Upper lobe of left lung (tissue), 6 donors: Measurements from ENCODE around the gene IFNGR1. TPM values are rescaled to one million over a fixed set of nuclear protein-coding genes. Genes with fewer than 3 reads are reported as not detected.

Experiments used
- ATAC-seq, 2 donors: fragments of 200-7000 bp; cut with Tn5 transposase; one replicate each; pipeline ENCODE4 v1.9.1; 2022; ENCODE audit warnings: mild to moderate bottlenecking in 2 of 2, moderate library complexity in 2 of 2; ENCODE audit not compliant: low FRiP score in 2 of 2
- DNase-seq, 2 donors: peaks; one replicate each; pipeline ENCODE4 v3.0.0-alpha.2; 2019 to 2020
- H3K27ac ChIP-seq, 4 donors: fragments of 200-600 bp; sonication (generic); one replicate each; pipeline ENCODE4 v1.5.1; 2016 to 2019
- H3K27me3 ChIP-seq, 4 donors: fragments of 200-600 bp; sonication (generic); one replicate each; pipeline ENCODE4 v1.5.1; 2017 to 2019
- H3K36me3 ChIP-seq, 4 donors: fragments of 200-600 bp; sonication (generic); one replicate each; pipeline ENCODE4 v1.5.1; 2016 to 2019
- H3K4me1 ChIP-seq, 4 donors: fragments of 200-600 bp; sonication (generic); one replicate each; pipeline ENCODE4 v1.5.1; 2018 to 2019
- H3K4me3 ChIP-seq, 4 donors: fragments of 200-600 bp; sonication (generic); one replicate each; pipeline ENCODE4 v1.5.1; 2017 to 2019; ENCODE audit warnings: mild to moderate bottlenecking in 2 of 4, moderate library complexity in 1 of 4
- H3K9me3 ChIP-seq, 4 donors: fragments of 200-600 bp; sonication (generic); one replicate each; pipeline ENCODE4 v1.5.1; 2018 to 2019
- EP300 ChIP-seq, 4 donors: sonication (generic); formaldehyde crosslinking; IDR thresholded peaks; one replicate each; pipeline ENCODE4 v1.5.1; 2017; ENCODE audit warnings: antibody characterized with exemption in 4 of 4, control low read depth in 2 of 4
- POLR2A ChIP-seq, 4 donors: fragments of 450-650 bp; IDR thresholded peaks; one replicate each; pipeline ENCODE4 v1.5.1; 2016 to 2017; ENCODE audit warnings: antibody characterized with exemption in 4 of 4, mild to moderate bottlenecking in 2 of 4
- POLR2AphosphoS5 ChIP-seq, 2 donors: sonication (generic); formaldehyde crosslinking; IDR thresholded peaks; one replicate each; pipeline ENCODE4 v1.5.1; 2017; ENCODE audit warnings: antibody characterized with exemption in 2 of 2
- WGBS, 2 donors: methylation state at CpG; one replicate each; pipeline ENCODE4 v1.1.5; 2017 to 2018; 5-methylcytosine and 5-hydroxymethylcytosine counted together
- total RNA-seq, 6 donors: library from RNA; depleted of rRNA in 4 of 6; stranded (reverse); fragments of >200 nt in 4 of 6; gene quantifications; one replicate each; pipeline versions ENCODE4 v1.1.0 to v1.2.1, GENCODE V29; 2016 to 2021
- TF ChIP-seq, protein P1 (sequence below), 6 experiments: fragments of 450-650 bp in 4 of 6; fragments of 200-600 bp in 2 of 6; sonication (generic) in 2 of 6; IDR thresholded peaks; one replicate each; pipeline ENCODE4 v1.5.1; 2016 to 2019; ENCODE audit warnings: antibody characterized with exemption in 6 of 6
- donor health status: DM: no; HTN: no; CAD: no; lungs with moderate emphysema.
- donor health status: DM: no; HTN: yes; CAD: no; lungs with severe emphysema.

The IFNGR1 gene
- total RNA-seq, 6 donors from 2014 or later = 94.0 to 216 (median 183) TPM

DNA sequence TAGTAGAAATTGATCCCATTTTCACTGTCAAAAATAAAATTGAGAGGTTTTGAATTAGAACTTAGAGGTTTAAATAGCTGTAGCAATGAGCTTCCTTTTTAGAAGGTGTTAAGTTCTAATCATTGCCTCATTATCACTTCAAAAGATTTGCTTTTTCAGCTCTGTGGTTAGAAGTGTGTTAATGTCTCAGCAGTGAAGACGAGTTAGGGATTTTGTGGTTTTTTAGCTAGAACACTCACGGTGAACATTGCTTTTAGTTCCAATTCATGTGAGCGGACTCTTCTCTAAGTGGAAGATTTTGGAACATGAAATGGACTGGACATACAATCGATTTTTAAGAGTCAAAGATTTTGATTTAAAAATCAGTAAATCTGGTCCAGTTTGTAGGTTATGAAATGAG lies 12.7 kb upstream of the IFNGR1 start:
- DNase-seq (no peak), ATAC-seq (no peak)
- Histone ChIP-seq H3K9me3 (no peaks in the 10 kb centered on the region), H3K27me3 (no peaks in the 10 kb centered on the region), H3K36me3 (no peaks in the 10 kb centered on the region), H3K4me3 (no peak overlapping the region), H3K4me1 (peaks cover 61 to 68% (median 65%) of the 10 kb centered on the region in 4 donors), H3K27ac (peak overlapping the region in 2 of 4 donors; percentile 19 to 86)
- TF ChIP-seq POLR2A (IDR thresholded peaks at IDR 0.05) = no peak
- TF ChIP-seq POLR2AphosphoS5 (IDR thresholded peaks at IDR 0.05) = no peak
- TF ChIP-seq EP300 (IDR thresholded peaks at IDR 0.05) = no peak
- TF ChIP-seq, protein P1, sequence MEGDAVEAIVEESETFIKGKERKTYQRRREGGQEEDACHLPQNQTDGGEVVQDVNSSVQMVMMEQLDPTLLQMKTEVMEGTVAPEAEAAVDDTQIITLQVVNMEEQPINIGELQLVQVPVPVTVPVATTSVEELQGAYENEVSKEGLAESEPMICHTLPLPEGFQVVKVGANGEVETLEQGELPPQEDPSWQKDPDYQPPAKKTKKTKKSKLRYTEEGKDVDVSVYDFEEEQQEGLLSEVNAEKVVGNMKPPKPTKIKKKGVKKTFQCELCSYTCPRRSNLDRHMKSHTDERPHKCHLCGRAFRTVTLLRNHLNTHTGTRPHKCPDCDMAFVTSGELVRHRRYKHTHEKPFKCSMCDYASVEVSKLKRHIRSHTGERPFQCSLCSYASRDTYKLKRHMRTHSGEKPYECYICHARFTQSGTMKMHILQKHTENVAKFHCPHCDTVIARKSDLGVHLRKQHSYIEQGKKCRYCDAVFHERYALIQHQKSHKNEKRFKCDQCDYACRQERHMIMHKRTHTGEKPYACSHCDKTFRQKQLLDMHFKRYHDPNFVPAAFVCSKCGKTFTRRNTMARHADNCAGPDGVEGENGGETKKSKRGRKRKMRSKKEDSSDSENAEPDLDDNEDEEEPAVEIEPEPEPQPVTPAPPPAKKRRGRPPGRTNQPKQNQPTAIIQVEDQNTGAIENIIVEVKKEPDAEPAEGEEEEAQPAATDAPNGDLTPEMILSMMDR (IDR thresholded peaks at IDR 0.05) = no peak
- WGBS, 2 donors = 59 to 63% methylated on average over 4 of the region's 4 CpGs

GRCh38 chr6:137230956-137231555 lies 11.9 kb upstream of the IFNGR1 start:
- Histone ChIP-seq H3K36me3 (no peaks in the 10 kb centered on the region), H3K27me3 (no peaks in the 10 kb centered on the region), H3K27ac (peak overlapping the region in 2 of 4 donors; percentile 70 to 86), H3K4me3 (no peak overlapping the region), H3K4me1 (peaks cover 60 to 69% (median 67%) of the 10 kb centered on the region in 4 donors), H3K9me3 (no peaks in the 10 kb centered on the region)
- WGBS, 2 donors = 83 to 92% methylated on average over 7 of the region's 7 CpGs
- no peak for ATAC-seq
- no peak for TF ChIP-seq EP300 (IDR thresholded peaks at IDR 0.05)
- no peak for TF ChIP-seq POLR2A (IDR thresholded peaks at IDR 0.05)
- TF ChIP-seq POLR2AphosphoS5 (IDR thresholded peaks at IDR 0.05) = no peak
- TF ChIP-seq, protein P1 (IDR thresholded peaks at IDR 0.05) = no peak
- no peak for DNase-seq

- Histone ChIP-seq H3K36me3 (no peaks in the 10 kb centered on the region), H3K27ac (peak overlapping the region in 3 of 4 donors; percentile 23 to 86 (median 70)), H3K4me3 (no peak overlapping the region), H3K9me3 (no peaks in the 10 kb centered on the region), H3K27me3 (no peaks in the 10 kb centered on the region), H3K4me1 (peaks cover 61 to 72% (median 69%) of the 10 kb centered on the region in 4 donors)
- WGBS, 2 donors = 80 to 84% methylated on average over 5 of the region's 5 CpGs
- TF ChIP-seq, protein P1 (IDR thresholded peaks at IDR 0.05) = no peak
- TF ChIP-seq POLR2A (IDR thresholded peaks at IDR 0.05) (peak in 1 of 4 donors; percentile 50), POLR2AphosphoS5 (IDR thresholded peaks at IDR 0.05) (peak in 1 of 2 donors; percentile 37)
- DNase-seq (peak in 1 of 2 donors; percentile 62), ATAC-seq (peak in 1 of 2 donors; percentile 38)
These were observed 11.4 kb upstream of the IFNGR1 start for GRCh38 chr6:137230547-137230946.

GRCh38 chr6:137229075-137229759 lies 10.0 kb upstream of the IFNGR1 start:
- Histone ChIP-seq H3K36me3 (no peaks in the 10 kb centered on the region), H3K27me3 (no peaks in the 10 kb centered on the region), H3K9me3 (no peaks in the 10 kb centered on the region), H3K4me1 (peaks cover 59 to 71% (median 64%) of the 10 kb centered on the region in 4 donors), H3K4me3 (no peak overlapping the region), H3K27ac (peak overlapping the region in 3 of 4 donors; percentile 21 to 97 (median 32))
- no peak for DNase-seq
- WGBS, 2 donors = 77 to 80% methylated on average over 3 of the region's 3 CpGs
- no peak for ATAC-seq
- TF ChIP-seq POLR2A (IDR thresholded peaks at IDR 0.05) (no peak), POLR2AphosphoS5 (IDR thresholded peaks at IDR 0.05) (no peak), EP300 (IDR thresholded peaks at IDR 0.05) (no peak)
- TF ChIP-seq, protein P1 (IDR thresholded peaks at IDR 0.05) = no peak
